Fibroblast of lung (primary cell): ENCODE results near the gene TPPP. TPM values are rescaled to one million over a fixed set of nuclear protein-coding genes. Genes with fewer than 3 reads are reported as not detected.
A peak's percentile ranks its signal among the peaks of the same experiment; 100 is the strongest.
"Not testable (repeated sequence)": the region's sequence is repeated elsewhere in the genome, so short reads cannot be mapped to it uniquely, and the experiment has no call there.

ENCODE experiments used
- DNase-seq, 2 donors: peaks; one replicate each; pipeline versions ENCODE4 v3.0.0 to v3.0.0-alpha.2; 2010; ENCODE audit warnings: low read depth in 2 of 2
- H2AFZ ChIP-seq: 2 replicates; pipeline ENCODE4 v1.5.1; 2012; ENCODE audit warnings: low read length, control low read depth, inconsistent platforms
- H3K27ac ChIP-seq: 2 replicates; pipeline ENCODE4 v1.5.1; 2011; ENCODE audit warnings: low read length, control low read depth; ENCODE audit not compliant: insufficient read depth
- H3K27me3 ChIP-seq: 2 replicates; pipeline ENCODE4 v1.5.1; 2011; ENCODE audit warnings: mild to moderate bottlenecking, low read length; ENCODE audit not compliant: control insufficient read depth, insufficient read depth
- H3K36me3 ChIP-seq: 2 replicates; pipeline ENCODE4 v1.5.1; 2011; ENCODE audit warnings: low read length; ENCODE audit not compliant: control insufficient read depth, insufficient read depth
- H3K4me1 ChIP-seq: 2 replicates; pipeline ENCODE4 v1.5.1; 2011; ENCODE audit warnings: low read length; ENCODE audit not compliant: control insufficient read depth, insufficient read depth; ENCODE audit errors: extremely low read depth
- H3K4me2 ChIP-seq: 2 replicates; pipeline ENCODE4 v1.5.1; 2011; ENCODE audit warnings: low read length, control low read depth; ENCODE audit not compliant: insufficient read depth; ENCODE audit errors: extremely low read depth
- H3K4me3 ChIP-seq, 4 experiments: fragments of 200-600 bp in 1 of 4; sonication (generic) in 1 of 4; replicated peaks in 1 of 4; 2 replicates each; pipeline ENCODE4 v1.5.1; 2011 to 2016; ENCODE audit warnings: low read length in 4 of 4, low read depth in 3 of 4, mild to moderate bottlenecking in 3 of 4, control low read depth in 2 of 4, inconsistent platforms in 1 of 4, mixed read lengths in 1 of 4; ENCODE audit not compliant: insufficient read depth in 1 of 4; ENCODE audit errors: control extremely low read depth in 1 of 4
- H3K79me2 ChIP-seq: 2 replicates; pipeline ENCODE4 v1.5.1; 2012; ENCODE audit warnings: mild to moderate bottlenecking, low read length, inconsistent platforms; ENCODE audit not compliant: control insufficient read depth, insufficient read depth
- H3K9ac ChIP-seq: 2 replicates; pipeline ENCODE4 v1.5.1; 2011; ENCODE audit warnings: mild to moderate bottlenecking, low read length, control low read depth; ENCODE audit not compliant: insufficient read depth
- H3K9me3 ChIP-seq: 2 replicates; pipeline ENCODE4 v1.5.1; 2012; ENCODE audit warnings: low read depth, low read length; ENCODE audit not compliant: control insufficient read depth, insufficient read depth
- H4K20me1 ChIP-seq: 2 replicates; pipeline ENCODE4 v1.5.1; 2011; ENCODE audit warnings: low read length; ENCODE audit not compliant: control insufficient read depth, insufficient read depth; ENCODE audit errors: extremely low read depth
- CTCF ChIP-seq, 2 donors: IDR thresholded peaks in 1 of 2; conservative IDR thresholded peaks in 1 of 2; 1 replicate in 1 of 2; 2 replicates in 1 of 2; pipeline ENCODE4 v1.5.1; 2011 to 2012; ENCODE audit warnings: low read length in 2 of 2, control low read depth in 1 of 2, inconsistent platforms in 1 of 2, low read depth in 1 of 2, mild to moderate bottlenecking in 1 of 2
- EZH2 ChIP-seq: IDR thresholded peaks from 2 replicates; pipeline ENCODE4 v1.5.1; 2012; ENCODE audit warnings: low read length, control low read depth, mild to moderate bottlenecking; ENCODE audit errors: missing control alignments
- polyA plus RNA-seq, 2 donors: library from polyadenylated mRNA; depleted of rRNA in 1 of 2; stranded (reverse) in 1 of 2; unstranded in 1 of 2; fragments of >200 nt; gene quantifications; 2 replicates each; pipeline ENCODE4 v1.2.1, GENCODE V29; 2011 to 2012; ENCODE audit warnings: missing spikeins in 1 of 2
- total RNA-seq: library from RNA; depleted of rRNA; stranded (reverse); fragments of >200 nt; gene quantifications from 2 replicates; pipeline ENCODE4 v1.2.1, GENCODE V29; 2014

Gene TPPP
- total and polyA plus RNA-seq, 2 donors (not counting 1 experiment from before 2014, with no cell fraction given) = 0.06 to 0.17 TPM

- not testable (repeated sequence) for H3K36me3 ChIP-seq, H3K27ac ChIP-seq, H3K4me1 ChIP-seq, H3K4me2 ChIP-seq, H3K79me2 ChIP-seq, H4K20me1 ChIP-seq, H3K27me3 ChIP-seq, H2AFZ ChIP-seq, DNase-seq, H3K9ac ChIP-seq, H3K9me3 ChIP-seq, H3K4me3 ChIP-seq
Measured at GRCh38 chr5:723865-724264, 30.7 kb upstream of the TPPP start.

- DNase-seq, H3K79me2 ChIP-seq, H3K36me3 ChIP-seq, H3K27ac ChIP-seq, H3K9ac ChIP-seq, H3K4me3 ChIP-seq, H3K9me3 ChIP-seq, H3K4me1 ChIP-seq, H3K27me3 ChIP-seq, H4K20me1 ChIP-seq, H2AFZ ChIP-seq, H3K4me2 ChIP-seq: not testable (repeated sequence)
Measured at GRCh38 chr5:723309-723708, 30.2 kb upstream of the TPPP start.

- H3K27ac ChIP-seq, H3K9ac ChIP-seq, H3K4me1 ChIP-seq, DNase-seq, H4K20me1 ChIP-seq, H3K4me3 ChIP-seq, H2AFZ ChIP-seq, H3K27me3 ChIP-seq, H3K79me2 ChIP-seq, H3K9me3 ChIP-seq, H3K36me3 ChIP-seq, H3K4me2 ChIP-seq: not testable (repeated sequence)
Measured at GRCh38 chr5:719379-719778, 26.2 kb upstream of the TPPP start.

GRCh38 chr5:717143-717542 is 24.0 kb upstream of the TPPP start:
- no peak overlapping the region for H3K4me2 ChIP-seq
- TF ChIP-seq CTCF (conservative IDR thresholded peaks at IDR 0.05 in 1 of 2, IDR thresholded peaks at IDR 0.05 in 1 of 2; ENCODE audit: low read depth in 1 of 2, low read length in 2 of 2) (no peak), EZH2 (no peak)
- no peak for DNase-seq
- H3K27me3 ChIP-seq = no peaks in the 10 kb centered on the region
- H3K27ac ChIP-seq = no peak overlapping the region
- no peaks in the 10 kb centered on the region for H3K9me3 ChIP-seq
- no peak overlapping the region for H2AFZ ChIP-seq
- H3K79me2 ChIP-seq = no peaks in the 10 kb centered on the region
- no peaks in the 10 kb centered on the region for H4K20me1 ChIP-seq
- no peaks in the 10 kb centered on the region for H3K36me3 ChIP-seq
- H3K4me3 ChIP-seq = no peak overlapping the region
- H3K9ac ChIP-seq = no peak overlapping the region
- no peaks in the 10 kb centered on the region for H3K4me1 ChIP-seq

- not testable (repeated sequence) for H3K27me3 ChIP-seq, H3K9ac ChIP-seq, H3K4me1 ChIP-seq, H3K36me3 ChIP-seq, H2AFZ ChIP-seq, H3K79me2 ChIP-seq, H3K4me3 ChIP-seq, H3K9me3 ChIP-seq, H3K4me2 ChIP-seq, H3K27ac ChIP-seq, H4K20me1 ChIP-seq
- peak in 1 of 2 donors; percentile 46 for DNase-seq
Measured at GRCh38 chr5:716740-717139, 23.6 kb upstream of the TPPP start.

- DNase-seq = not testable (repeated sequence)
Measured at GRCh38 chr5:715636-716035, 22.5 kb upstream of the TPPP start.

More at GRCh38 chr5:715636-716035, 22.5 kb upstream of the TPPP start:
- not testable (repeated sequence) for H2AFZ ChIP-seq, H3K4me2 ChIP-seq, H3K9ac ChIP-seq, H3K36me3 ChIP-seq, H3K79me2 ChIP-seq, H3K4me1 ChIP-seq, H3K27me3 ChIP-seq, H3K4me3 ChIP-seq, H4K20me1 ChIP-seq, H3K9me3 ChIP-seq, H3K27ac ChIP-seq
